HL-60/S4 (cell line): ENCODE results near the gene ITGA8.
"Not testable (repeated sequence)": the region's sequence is repeated elsewhere in the genome, so short reads cannot be mapped to it uniquely, and the experiment has no call there.

Source experiments
- in situ Hi-C: fragments of 300-500 bp; cut with MboI; formaldehyde crosslinking; loops from 2 replicates; pipeline ENCODE4 v1.14.3; 2022; ENCODE audit warnings: low sequenced_read_pairs

ITGA8 gene

GRCh38 chr10:15719899-15720634 is at the start of gene ITGA8:
Gene ITGA8 (minus strand): TSS chr10:15719922. CDS start chr10:15719771, 151 bp downstream.
- in situ Hi-C loops = loop anchor here (10.0 kb wide), 1 partner anchor 285 kb away; no protein-coding TSS in a partner anchor

DNA sequence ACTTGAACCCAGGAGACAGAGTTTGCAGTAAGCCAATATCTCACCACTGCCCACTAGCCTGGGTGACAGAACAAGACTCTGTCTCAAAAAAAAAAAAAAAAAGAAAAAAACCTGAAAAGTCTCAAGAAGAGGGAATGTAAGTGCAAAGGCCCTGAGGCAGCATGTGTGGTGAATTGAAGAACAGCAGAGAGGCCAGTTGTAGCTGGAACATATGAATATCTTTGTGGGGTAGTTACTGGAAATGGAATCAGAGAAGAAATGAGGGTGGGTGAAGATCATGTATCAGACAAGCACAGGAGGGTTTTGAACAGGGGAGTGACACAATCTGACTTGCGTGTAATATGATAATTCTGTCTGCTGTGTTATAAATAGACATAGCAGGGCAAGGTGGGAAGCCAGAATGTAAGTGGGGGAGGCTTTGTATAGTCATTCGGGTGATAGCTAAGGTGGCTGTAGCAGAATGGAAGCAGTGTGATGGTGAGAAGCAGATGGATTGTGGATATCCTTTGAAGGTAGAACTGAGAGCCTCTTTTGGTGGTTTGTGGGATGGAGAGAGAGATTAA is 45.3 kb upstream of the ITGA8 start:
- in situ Hi-C loops = no loop called here

DNA sequence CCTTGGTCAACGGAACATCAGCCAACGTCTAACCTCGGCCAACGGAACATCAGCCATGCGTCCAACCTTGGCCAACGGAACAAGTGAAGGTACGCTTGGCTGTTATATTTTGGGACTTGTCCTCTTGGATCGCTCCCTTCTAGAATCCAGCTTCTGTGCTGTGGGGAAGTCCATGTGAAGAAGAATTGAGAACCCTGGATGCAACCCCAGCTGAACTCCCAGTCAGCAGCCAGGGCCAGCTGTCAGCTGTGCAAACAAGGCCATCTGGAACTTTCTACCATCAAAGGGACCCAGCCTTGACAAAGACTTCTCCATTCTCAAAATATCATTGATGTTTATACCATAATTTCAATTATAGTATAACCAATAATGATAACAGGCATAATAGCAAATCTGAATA is 43.3 kb upstream of the ITGA8 start:
- in situ Hi-C loops = no loop called here

GRCh38 chr10:15762239-15762638 is 42.5 kb upstream of the ITGA8 start:
- in situ Hi-C loops = not testable (repeated sequence)

DNA sequence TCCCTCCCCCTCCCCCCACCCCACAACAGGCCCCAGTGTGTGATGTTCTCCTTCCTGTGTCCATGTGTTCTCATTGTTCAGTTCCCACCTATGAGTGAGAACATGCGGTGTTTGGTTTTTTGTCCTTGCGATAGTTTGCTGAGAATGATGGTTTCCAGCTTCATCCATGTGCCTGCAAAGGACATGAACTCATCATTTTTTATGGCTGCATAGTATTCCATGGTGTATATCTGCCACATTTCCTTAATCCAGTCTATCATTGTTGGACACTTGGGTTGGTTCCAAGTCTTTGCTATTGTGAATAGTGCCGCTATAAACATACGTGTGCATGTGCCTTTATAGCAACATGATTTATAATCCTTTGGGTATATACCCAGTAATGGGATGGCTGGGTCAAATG is 41.5 kb upstream of the ITGA8 start:
- in situ Hi-C loops = not testable (repeated sequence)

DNA sequence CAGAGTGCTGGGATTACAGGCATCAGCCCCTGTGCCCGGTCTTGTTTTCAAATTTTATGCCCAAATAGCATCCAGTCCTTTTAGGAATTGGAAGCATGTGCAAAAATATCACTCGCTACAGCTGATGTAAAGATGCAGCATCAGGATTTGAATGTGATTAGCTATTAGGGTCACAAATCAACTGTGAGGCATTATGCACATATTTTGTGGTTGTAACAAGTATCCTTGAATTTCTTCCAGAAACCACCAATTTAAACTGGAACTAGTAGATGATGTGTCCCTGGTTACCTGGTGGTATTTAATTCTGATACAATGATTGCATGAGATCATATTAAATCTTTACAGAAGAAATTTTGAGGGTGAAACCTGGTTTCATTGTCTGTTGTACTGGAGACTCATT is 41.0 kb upstream of the ITGA8 start:
- in situ Hi-C loops = no loop called here

- in situ Hi-C loops = no loop called here
Observed at GRCh38 chr10:15759265-15759664, 39.5 kb upstream of the ITGA8 start.

DNA sequence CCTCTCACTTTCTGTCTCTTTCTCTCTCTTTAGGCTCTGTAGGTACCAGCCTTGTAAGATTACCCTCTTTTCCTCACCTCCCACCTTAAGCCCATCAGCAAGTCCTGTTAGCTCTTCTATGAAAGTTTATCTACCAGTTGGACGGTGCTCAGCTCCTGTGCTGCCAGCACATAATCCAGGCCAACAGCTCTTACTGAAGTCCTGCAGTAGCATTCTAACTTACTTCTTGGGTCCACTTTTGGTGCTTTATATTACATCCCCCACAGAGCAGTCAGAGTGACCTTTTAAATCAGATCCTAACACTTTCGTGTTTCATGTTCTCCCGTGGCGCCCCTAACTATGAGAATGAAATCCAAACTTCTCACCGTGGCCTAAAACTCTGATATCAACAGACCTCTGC is 38.9 kb upstream of the ITGA8 start:
- in situ Hi-C loops = no loop called here

DNA sequence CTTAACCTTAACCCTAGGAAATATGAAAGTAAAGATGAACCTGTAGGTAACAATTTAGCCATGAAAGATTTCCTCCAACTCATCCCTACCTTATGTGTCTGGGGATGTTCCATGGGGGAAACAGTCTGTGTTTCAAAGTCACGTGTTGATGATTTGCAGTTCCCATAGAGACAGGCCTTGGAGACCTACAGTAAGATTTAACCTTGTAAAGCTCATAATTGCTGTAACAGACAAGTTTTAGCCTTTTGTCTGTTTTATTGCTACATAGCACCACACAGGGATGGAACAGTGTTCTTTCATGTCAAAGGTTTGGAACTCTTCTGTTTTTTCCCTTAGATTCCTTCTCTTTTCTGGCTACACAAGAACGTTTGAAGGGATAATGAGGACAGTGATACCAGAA is 35.2 kb upstream of the ITGA8 start:
- in situ Hi-C loops = no loop called here

DNA sequence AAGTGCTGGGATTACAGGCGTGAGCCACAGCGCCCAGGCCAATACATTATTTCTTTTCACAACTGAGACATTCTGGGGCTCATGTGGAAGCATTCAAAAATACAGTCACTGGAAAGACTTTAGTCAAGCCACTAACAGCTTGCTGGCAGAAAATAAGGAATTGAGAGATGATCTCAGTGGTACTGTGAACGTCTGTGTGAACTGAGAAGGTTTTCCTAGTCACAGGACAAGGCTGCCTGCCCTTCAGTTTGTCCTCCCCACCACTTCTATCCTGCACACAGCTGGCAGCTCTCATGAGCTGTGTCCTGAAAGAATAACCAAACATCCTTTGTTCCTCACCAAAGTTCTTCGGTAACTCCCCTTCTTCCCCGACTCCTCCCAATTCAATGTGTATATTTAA is 31.3 kb upstream of the ITGA8 start:
- in situ Hi-C loops = no loop called here

- in situ Hi-C loops = no loop called here
Observed at GRCh38 chr10:15748126-15748525, 28.4 kb upstream of the ITGA8 start.

DNA sequence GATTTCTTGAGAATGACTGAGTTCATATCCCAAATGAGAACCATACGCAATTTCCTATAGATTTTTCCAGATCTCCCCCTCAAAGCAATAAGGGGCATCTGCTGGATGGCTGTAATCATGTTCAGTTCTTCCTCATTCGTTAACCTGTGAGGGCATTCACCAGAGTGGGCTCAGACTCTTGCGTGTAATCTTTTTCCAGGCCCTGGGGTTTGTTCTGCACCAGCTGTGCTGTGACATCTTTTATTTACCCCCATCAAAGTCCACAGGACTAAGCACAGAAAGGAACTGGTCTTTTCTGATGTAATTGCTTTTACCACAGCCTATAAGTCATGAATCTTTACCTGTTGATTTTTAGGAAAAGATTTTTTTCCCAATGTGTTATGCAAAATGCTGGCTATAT is 27.9 kb upstream of the ITGA8 start:
- in situ Hi-C loops = no loop called here

DNA sequence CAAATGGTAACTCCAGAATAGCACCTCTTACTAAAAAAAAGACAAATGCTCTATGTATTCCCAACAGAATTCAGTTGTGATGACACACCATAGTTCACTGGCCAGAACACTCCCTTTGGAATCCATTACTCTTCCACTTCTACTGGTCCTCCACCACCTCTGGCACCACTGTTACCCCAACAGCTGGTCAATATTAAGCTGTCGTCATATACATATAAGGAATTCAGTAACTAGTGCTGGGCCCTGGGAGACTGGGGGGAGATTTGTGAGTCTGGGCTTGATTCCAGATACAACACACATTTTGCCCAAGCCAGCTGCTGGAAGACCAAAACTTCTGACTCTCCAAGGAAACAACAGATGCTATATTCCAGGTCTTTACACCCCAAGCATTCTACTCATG is 26.0 kb upstream of the ITGA8 start:
- in situ Hi-C loops = no loop called here

- in situ Hi-C loops = no loop called here
Observed at GRCh38 chr10:15744217-15744865, 24.6 kb upstream of the ITGA8 start.

DNA sequence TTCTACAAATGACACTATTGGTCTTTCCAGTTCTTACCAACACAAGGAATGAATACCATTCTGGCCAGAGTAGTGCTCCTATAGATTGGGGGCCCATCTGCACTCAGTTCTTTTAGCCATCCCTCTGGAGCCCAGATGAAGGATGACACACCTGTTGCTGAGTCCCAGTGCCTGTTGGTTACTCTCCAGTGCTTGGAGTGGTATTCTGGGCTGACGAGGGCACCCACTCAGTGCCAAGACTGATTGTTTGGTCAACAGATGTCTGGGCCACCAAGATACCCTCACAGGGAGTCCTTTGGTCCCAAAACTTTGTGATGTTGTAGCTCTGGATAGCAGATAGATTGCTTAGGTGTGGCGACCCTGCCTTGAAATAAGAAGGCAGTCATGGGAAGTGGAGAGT is 23.7 kb upstream of the ITGA8 start:
- in situ Hi-C loops = no loop called here

DNA sequence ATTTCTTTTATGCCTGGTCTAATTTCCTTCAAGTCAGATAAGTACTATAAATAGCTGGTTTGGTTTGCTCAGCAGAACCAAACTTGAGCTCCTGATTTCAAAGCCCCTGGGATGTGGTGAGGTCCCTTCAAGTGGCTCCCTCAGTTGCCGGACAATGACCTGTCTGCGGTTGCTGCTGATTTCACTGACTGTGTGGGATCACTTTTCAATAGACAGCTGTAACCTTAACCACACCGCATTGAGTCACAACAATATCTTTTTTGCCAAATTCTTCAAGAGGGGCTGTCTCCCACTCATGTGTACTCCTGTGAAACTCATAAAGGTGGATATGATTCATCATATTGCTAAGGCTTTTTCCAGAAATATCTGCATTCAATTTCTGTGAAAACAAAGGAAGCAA is 23.1 kb upstream of the ITGA8 start:
- in situ Hi-C loops = no loop called here

DNA sequence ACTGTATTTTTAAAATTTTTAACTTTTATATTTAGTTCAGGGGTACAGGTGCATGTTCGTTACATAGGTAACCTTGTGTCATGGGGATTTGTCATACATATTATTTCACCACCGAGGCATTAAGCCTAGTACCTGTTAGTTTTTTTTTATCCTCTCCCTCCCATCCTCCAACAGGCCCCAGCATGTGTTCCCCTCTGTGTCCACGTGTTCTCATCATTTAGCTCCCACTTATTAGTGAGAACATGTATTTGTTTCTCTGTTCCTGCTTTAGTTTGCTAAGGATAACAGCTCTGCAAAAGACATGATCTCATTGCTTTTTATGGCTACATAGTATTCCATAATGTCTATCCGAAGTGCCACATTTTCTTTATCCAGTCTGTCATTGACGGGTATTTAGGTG is 22.4 kb upstream of the ITGA8 start:
- in situ Hi-C loops = no loop called here

- in situ Hi-C loops = no loop called here
Observed at GRCh38 chr10:15741581-15741980, 21.9 kb upstream of the ITGA8 start.

- in situ Hi-C loops = no loop called here
Observed at GRCh38 chr10:15740261-15740660, 20.5 kb upstream of the ITGA8 start.

DNA sequence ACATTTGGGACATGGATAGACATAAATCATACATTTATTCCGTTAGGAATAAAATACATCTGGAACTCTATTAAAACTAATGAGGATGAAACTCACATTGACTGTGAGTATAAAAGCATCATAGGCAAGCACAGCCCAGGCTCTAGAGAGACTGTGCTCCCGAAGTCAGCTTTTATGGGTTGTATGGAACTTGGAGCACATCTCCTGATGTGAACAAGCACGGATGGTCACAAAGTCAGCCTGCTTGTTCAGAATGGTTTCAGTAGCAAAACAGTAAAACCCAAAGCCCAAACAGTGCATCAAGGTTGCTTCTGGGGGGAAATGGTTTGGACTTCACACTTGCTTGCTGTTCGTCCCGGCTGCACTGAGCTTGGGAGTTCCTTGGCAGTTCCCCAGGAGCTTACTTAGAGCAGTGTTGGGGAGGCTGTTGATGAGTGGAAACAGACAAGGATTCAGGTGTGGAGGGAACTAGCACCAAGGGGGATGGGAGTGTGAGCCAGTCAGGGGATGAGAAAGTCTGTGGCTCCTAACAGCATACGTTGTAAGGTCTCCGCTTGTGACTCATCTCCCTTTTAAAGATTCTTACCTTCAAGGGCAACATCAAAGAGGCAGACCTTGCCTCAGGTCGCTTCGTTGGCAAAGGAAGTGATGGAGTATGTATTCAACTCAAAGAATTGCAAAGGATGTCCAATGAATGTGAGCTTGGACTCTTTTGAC is 19.7 kb upstream of the ITGA8 start:
- in situ Hi-C loops = no loop called here

DNA sequence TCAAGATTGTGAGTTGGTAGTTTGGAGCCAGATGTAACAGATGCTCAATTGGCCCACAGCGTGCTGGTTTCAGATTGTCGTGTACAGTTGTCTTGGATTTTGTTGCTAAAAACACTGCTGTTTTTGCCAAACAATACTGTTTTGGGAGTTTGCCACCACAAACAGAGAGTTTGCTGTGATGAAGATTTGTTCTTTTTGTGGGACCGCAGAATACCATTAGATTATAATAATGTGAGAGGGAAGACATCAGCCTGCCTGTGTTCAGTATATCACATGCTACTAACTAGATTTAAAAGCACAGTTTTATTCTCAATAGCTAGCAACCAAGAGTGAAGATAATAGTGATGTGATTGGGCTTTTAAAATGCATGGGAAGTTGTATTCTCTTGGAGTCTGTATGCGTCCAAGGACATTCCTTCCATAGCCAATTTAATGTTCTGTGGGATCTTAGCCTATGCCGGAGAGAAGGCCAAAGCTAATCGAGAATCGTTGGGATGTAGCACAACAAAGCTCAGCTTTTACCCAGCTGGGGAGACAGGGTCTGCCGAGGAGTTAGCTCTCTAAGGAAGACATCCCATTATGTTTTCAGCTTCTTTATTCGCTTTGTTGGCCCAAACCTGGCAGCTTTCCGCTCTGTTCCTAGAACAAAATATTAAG is 18.7 kb upstream of the ITGA8 start:
- in situ Hi-C loops = no loop called here
